Iris pigment epithelial cell (primary cell): Measurements from ENCODE around the gene DCTN1.
"Not testable (repeated sequence)": the region's sequence is repeated elsewhere in the genome, so short reads cannot be mapped to it uniquely, and the experiment has no call there.

Experiments
- DNase-seq: peaks from one replicate; pipeline ENCODE4 v3.0.0-alpha.2; 2011; ENCODE audit warnings: low read depth

DCTN1 gene

DNA sequence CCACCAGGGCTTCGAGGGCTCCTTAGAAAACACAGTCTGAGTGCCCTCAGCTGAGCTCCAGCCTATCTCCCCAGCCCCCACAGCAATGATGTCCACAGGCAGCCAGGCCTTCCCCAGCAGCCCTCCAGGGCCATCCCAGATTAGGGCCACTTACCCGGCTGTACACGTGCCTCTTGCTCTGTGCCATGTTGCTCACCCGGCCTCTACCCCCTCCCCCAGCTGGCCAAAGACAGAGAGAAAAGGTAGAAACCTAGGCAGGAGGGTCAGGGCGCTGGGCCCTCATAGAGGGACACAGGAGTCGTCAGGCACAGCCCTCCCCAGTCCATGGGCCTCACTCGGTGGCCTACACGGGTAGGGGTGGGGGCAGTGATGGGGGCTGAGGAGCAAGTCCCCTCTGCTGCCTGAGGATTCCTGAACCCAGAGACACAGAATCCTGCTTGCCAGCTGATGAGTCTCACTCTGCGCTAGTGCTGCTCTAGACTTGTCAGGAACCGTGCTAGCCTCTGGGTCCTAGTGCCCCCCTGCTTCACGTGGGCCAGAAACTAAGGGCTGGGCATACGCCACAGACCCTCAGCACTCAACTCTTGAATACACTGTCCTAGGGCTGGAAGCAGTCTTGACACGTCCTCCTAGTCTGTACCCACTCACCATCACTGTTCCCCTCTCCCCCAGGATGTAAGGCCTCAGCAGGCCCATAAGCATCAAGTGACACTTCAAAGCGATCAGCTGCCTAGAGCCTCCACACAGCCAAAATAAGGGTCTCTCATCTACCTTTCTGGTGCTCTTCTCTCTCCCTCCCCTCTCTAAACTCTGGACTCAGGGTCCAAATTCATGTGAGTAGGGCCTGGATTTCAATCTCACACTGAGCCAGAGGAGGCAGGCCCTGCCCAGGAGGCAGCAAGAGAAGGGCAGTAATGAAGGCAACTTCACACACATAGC is at the start of gene DCTN1:
TSS of gene DCTN1 (minus strand) at position 461 of the 939 bp plus-strand sequence. CDS start at position 187, 274 bp downstream.
- peak; percentile 82 for DNase-seq

DNA sequence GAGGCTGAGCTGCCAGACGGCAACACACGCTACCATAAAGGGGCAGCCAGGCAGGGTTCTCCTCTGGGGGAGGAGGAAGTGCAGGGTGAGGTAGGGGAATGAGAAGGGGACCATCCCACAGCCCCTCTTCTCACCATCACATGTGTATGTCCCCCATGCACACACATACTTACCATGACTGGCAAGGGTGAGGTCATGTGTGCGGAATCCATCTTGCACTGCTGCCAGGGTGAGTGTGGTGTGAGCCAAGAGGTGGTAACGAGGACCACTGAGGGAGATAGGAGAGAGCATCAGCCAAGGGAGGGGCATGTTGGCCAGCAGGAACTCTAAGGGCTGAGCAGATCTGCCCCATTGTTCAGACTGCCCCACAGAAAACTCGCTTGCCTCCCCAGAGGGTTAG is 48.6 kb upstream of the DCTN1 start:
- no peak for DNase-seq

- no peak for DNase-seq
These were observed 47.4 kb upstream of the DCTN1 start for GRCh38 chr2:74427551-74427950.

- DNase-seq: no peak
These were observed 46.2 kb upstream of the DCTN1 start for GRCh38 chr2:74426181-74426758.

- no peak for DNase-seq
These were observed 45.4 kb upstream of the DCTN1 start for GRCh38 chr2:74425523-74425922.

- no peak for DNase-seq
These were observed 44.9 kb upstream of the DCTN1 start for GRCh38 chr2:74424995-74425406.

DNA sequence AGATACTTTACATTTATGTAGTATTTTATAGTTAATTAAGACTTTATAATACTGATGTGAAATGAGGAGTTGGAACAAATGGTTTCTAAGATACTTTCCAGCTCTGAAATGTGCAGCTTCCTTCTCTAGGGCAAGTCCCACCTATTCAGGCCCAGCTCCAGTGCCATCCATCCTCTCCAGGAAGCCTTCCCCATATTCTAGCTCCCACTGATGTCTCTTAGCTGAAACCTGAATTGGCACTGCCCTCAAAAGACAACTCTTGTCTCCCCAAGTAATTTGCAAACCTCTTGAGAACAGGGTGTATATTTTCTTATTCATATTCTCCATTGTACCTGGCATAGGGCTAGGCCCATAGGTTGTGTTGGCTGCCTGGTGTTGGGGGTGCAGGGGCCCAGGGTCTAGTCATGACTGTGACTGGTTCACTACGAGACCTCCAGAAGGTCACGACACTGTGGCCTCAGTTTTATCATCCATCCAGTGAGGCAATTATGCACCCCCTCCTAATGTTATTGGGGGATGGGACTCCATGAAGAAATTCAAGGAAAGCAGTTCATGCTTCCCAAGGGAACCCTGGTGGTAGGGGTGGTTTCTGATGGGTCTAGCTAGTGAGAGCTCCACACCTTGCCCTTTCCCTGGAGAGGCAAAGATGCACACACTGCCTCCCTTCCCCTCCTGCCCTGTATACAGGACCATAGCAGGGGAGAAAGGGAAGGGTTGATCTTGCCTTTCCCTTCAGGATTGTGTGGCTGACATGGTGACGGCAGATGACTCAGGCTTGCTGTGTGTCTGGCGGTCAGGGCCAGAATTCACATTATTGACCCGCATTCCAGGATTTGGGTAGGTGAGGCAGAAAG is 44.3 kb upstream of the DCTN1 start:
- no peak for DNase-seq

- DNase-seq: no peak
These were observed 43.4 kb upstream of the DCTN1 start for GRCh38 chr2:74423231-74424095.

DNA sequence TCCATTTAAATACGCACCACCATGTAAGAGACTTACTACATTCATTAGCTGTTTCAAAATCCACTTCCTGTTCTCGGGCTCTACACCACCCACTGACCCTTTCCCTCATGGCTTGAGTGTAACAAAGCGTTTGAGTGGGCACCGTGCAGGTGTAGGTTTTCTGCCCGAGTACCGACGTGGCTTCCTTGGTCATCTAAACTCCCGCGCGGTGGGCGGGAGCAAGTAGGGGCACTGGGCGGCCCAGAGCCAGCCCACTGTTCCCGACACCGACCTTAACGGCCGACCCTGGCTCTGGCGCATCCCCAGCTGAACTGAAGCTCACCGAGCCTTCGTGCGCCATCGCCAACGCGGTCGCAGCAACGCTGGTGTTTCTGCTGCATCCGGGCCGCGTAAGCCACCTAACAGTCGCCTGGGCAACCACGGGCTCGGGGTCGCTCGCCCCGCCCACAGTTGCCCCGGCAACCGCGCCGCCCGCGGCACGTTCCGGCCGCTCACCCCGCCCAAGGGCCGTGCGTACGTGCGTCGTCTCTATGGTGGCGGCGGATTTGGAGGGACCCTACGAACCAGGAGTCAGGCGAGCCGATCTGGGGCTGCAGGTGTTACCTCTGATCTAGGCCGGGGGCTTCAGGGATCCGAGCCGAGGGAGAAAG is 41.2 kb upstream of the DCTN1 start, which contains the start of the genes C2orf81 and WDR54:
TSS of gene C2orf81 (minus strand) at position 399 of the 650 bp plus-strand sequence. CDS start at position 340, 59 bp downstream.
TSS of gene WDR54 (plus strand) at position 510 of the 650 bp plus-strand sequence. CDS start 424 bp downstream, outside the sequence.
- peak; percentile 81 for DNase-seq

- not testable (repeated sequence) for DNase-seq
These were observed 40.5 kb upstream of the DCTN1 start for GRCh38 chr2:74420443-74421103.

- DNase-seq: no peak
These were observed 39.9 kb upstream of the DCTN1 start for GRCh38 chr2:74420006-74420405.

- no peak for DNase-seq
These were observed 39.2 kb upstream of the DCTN1 start for GRCh38 chr2:74419345-74419744.

GRCh38 chr2:74418312-74418711 is 38.2 kb upstream of the DCTN1 start:
- DNase-seq: no peak

DNA sequence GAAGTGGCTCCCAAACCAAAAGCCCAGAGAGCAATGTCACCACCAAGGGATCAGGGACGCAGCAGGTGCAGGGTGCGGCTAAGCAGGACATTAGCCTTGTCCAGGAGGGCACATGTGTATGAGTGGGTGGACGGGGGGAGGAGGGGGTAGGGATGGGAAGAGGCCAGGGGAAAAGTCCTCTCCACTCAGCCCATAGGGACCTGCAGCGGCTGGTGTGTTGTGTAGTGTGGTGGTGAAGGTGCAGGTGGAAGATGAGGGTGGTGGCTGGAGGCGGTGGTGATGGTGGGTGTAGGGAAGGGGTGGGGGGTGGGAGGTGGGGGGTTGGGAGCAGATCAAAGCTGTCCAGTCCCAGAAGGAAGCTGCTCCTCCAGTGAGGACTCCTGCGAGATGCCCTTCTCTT is 37.7 kb upstream of the DCTN1 start:
- DNase-seq: no peak

- no peak for DNase-seq
These were observed 37.1 kb upstream of the DCTN1 start for GRCh38 chr2:74417197-74417596.

DNA sequence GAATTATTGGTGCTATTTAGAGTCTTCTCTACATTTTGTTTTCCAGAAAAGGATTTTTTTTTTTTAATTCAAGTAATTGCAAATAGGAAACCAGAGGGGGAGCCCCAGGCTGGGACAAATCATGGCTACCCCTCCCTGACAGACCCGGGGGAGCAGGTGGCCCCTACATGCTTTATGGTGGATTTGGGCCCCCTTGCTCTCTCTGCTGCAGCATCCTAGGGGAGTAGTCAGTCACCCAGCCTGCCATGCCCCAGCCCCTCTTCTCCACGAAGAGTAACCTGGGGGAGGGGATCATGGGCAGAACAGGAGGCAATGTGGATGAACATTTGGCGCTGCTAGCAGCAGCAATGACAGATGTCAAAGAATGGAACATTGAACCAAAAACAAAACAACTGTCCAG is 36.7 kb upstream of the DCTN1 start:
- no peak for DNase-seq

DNA sequence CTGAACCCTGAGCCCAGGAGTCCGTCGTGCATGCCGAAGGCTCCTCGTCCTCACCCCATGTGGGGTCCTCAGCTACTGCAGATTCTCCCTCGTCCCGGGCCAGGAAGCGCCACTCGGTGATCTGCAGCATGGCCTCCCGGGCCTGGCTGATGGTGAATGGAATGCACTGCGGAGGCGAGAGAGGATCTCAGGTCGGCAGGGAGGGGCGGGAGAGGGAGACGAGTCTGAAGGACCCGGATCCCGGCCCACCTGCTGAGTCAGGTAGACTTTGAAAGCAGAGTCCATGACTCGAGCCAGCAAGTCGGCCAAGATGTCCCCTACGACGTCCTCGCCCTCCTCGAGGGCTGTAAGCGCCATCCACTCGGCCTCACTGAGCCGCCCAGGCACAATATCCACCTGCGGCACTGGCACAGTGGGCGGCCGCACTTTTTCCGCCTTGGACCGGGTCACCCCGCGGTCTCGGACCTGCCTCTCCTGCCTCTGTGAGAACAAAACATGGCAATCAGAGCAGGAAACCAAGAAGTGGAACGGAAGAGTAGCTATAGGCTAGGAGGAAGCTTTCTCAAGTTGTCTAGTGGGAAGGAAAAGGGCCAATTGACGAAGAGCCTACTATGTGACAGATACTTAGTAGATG is 35.8 kb upstream of the DCTN1 start:
- DNase-seq: no peak

DNA sequence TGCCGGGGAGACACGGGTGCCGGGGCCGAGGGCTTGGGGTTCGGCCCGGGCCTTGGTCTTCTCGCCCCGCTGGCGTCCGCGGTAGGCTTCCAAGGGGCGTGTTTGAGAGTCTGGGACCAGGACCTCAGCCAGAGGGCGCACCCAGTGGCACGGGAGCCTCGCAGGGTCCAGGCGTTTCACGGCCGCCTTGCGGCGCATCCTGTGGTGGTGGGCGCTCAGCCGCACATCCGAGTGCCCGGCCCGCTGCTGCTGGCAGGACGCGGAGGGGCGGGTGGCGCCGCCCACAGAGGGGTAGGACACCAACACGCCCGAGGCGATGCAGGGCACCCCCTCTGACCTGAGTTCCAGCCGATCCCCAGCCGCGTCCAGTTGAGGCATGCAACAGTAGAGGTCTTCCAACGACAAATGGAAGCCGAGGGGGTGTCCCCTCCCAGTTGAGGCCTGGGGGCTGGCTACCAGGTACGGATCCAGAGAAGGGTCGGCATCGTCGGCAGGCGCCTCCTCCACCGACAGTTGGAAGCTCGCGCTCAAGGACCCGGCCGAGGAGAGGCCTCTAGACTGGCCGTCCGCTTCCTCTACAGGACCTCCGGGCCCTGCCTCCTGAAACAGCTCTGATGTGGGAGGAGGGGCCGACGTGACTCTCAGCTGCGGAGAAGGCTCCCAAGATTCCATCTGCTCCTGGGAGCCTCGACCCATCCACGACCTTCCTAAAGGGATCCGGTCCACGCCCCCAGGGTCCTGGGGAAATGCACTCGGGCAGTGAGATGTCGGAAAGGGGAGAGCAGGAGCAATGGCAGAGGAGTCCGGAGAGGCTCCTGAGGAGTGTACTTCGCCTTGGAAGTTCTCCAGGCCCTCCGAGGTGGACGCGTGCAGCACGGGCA is 35.0 kb upstream of the DCTN1 start:
- peak; percentile 42 for DNase-seq

- no peak for DNase-seq
These were observed 34.3 kb upstream of the DCTN1 start for GRCh38 chr2:74414441-74414840.
